Right hindlimb (tissue), 1 donor: ENCODE data around the gene LRRC27.

Experiments
- DNase-seq: peaks from one replicate; pipeline ENCODE4 v3.0.0-alpha.2; 2018

Gene LRRC27

GRCh38 chr10:132339276-132339675, 7.3 kb downstream of the LRRC27 start:
- no peak for DNase-seq

DNA sequence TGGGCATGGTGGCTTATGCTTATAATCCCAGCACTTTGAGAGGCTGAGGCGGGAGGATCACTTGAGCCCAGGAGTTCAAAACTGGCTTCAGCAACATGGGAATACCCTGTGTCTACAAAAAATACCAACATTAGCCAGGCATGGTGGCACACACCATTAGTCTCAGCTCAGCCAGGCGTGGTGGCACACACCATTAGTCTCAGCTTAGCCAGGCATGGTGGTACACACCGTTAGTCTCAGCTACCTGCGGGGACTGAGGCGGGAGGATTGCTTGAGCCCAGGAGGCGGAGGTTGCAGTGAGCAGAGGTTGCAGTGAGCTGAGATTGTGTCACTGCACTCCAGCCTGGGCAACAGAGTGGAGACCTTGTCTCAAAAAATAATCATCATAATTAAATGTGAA, 9.0 kb downstream of the LRRC27 start:
- DNase-seq, result no peak

- no peak for DNase-seq
Measured at GRCh38 chr10:132341781-132342180, 9.8 kb downstream of the LRRC27 start.

DNA sequence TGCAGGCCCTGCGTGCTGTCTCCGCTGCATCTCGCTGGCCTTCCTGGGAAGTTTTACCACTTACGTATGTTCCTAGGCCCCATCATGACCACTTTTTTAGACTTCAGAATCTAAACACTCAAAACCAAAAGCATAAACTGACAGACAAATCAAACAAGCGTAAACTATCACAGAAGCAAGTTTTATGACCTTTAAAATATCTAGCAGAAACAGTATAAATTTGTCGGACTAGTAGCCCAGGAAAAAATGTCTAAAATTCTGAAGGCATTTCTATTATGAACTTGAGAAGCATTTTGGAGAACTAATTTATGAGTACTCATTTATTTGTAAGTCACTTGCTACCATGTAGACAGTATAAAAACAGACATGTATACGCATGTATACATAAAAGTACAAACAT, 10.6 kb downstream of the LRRC27 start:
- no peak for DNase-seq

GRCh38 chr10:132344386-132344785, 12.4 kb downstream of the LRRC27 start:
- DNase-seq, result no peak

GRCh38 chr10:132345345-132345744, 13.4 kb downstream of the LRRC27 start:
- DNase-seq, result no peak

- no peak for DNase-seq
Measured at GRCh38 chr10:132346806-132347205, 14.8 kb downstream of the LRRC27 start.

DNA sequence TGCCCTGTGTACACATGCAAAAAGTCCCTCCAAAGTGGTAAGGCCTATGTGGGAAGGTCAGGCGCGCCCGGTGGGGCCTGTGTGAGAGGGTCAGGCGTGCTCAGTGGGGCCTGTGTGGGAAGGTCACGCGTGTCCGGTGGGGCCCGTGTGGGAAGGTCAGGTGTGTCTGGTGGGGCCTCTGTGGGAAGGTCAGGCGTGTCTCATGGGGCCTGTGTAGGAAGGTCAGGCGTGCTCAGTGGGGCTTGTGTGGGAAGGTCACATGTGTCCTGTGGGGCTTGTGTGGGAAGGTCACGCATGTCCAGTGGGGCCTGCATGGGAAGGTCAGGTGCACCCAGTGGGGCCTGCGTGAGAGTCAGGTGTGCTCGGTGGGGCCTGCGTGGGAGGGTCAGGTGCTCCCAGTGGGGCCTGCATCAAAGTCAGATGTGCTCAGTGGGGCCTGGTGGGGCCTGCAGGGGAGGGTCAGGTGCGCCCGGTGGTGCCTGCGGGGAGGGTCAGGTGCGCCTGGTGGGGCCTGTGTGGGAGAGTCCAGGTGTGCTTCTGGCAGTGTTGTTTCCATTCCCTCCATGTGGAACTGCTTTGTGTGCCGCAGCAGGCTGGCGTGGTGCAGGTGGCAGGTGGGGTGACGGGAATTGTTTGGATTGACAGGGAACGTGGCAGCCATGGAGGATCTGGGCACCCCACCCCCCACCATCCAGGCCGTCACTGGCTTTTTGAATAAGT, 15.4 kb downstream of the LRRC27 start:
- DNase-seq, result no peak

GRCh38 chr10:132347931-132348267, 15.9 kb downstream of the LRRC27 start:
- no peak for DNase-seq

DNA sequence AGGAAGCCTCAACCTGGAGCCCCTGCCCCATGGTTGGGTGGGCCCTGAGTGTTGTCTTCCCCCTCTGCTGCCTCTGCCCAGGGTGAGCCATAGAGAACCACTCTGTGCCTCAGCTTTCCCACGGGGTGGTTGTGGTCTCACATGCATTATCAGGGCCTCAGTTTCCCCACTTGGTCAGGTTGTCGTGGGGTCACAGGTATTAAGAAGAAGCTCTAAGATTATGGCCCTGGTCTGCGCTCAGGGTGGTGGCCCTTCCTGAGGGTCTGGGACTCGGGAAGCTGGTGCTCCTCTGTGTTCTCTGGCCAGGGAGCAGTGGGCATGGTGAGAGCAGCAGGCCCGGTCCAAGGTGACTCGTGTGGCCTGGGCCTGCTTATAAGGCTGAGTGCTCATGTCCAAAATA, 17.8 kb downstream of the LRRC27 start:
- no peak for DNase-seq

- no peak for DNase-seq
Measured at GRCh38 chr10:132350391-132350790, 18.4 kb downstream of the LRRC27 start.

- no peak for DNase-seq
Measured at GRCh38 chr10:132350946-132351345, 19.0 kb downstream of the LRRC27 start.

DNA sequence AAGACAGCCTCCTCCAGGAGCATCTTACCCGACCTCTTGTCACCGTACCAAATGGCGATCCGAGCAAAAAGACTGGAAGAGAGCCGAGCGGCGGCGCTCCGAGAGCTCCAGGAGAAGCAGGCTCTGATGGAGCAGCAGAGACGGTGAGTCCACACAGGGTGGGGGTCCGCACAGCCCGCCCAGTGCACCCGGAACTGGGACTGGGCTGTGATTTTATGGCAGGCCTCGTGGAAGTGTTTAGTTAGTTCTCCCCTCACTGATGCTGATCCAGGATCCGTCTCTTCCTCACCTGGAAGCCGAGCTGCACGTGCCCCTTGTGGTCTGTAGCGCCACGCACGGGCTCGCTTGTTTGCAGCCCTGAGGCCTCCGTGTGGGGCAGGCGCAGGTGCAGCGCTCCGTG, 19.6 kb downstream of the LRRC27 start:
- DNase-seq, result no peak

DNA sequence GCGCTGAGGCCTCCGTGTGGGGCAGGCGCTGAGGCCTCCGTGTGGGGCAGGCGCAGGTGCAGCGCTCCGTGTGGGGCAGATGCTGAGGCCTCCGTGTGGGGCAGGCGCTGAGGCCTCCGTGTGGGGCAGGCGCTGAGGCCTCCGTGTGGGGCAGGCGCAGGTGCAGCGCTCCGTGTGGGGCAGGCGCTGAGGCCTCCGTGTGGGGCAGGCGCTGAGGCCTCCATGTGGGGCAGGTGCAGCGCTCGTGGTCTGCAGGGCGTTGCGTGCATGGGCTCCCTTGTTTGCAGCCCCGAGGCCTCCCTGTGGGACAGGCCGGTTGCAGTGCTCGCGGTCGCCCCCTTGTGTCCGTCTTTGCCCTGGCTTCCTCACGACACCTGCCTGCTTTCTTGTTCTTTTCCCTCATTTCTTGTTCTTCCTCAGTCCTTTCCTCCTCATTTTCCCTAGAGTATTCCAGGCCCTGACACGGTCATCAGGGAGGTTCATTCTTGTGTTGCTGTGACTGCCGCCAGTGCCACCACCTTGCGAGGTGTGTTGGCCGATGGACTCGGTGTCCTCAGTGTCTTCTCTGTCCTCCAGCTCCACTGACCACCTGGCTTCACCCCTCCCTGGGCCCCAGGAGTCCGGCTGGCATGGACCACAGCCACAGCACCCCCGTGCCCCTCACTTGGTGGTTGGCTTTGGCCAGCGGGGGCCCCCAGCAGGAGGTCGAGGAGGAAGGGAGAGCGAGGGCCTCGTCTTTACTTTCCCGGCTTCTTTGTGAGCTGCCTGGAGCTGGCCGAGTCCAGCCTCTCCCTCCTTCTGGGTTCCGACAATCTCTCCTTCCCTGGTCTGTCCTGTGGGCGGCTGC, 20.7 kb downstream of the LRRC27 start:
- peak; percentile 52 for DNase-seq

DNA sequence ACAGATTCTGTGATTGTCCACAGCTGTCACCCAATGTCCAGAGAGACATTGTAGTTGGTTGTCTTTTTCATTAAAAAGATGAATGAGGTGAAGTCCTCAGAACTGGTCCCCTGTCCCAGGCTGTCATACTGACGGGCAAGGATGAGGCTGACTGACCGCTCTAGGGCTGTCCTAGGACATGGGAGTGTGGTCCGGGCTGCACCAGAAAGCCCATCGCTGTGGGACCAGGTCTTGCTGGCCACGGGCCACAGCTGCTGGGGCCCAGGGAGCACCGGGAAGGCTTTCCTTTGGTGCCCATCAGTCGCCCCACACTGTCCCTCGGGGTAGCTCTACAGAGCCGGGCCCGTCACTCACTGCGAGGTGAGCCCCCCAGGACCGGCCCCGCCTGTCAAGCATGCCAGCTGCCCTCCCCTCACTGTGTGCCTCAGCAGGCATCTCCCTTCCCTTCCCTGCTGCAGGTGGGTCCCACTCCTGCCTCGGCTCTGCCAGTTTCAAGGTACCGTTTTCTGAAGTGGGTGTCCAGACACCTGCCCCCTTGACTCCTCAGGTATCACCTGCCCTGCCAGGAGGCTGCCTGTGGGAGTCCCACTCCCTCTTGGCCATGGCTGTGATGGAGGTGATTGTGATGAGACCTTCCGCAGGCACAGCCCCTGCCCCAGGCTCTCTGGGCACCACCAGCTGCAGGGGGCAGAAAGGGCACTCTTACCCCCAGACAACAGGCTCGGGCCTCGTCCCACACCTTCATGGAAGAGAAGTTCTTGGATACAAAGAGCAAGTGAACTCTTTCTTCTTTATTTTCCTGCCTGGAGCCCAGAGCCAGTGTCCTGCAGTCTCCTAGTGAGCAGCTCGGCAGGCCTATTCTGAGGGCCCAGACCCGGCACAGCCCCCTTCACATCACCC, 21.7 kb downstream of the LRRC27 start:
- no peak for DNase-seq

DNA sequence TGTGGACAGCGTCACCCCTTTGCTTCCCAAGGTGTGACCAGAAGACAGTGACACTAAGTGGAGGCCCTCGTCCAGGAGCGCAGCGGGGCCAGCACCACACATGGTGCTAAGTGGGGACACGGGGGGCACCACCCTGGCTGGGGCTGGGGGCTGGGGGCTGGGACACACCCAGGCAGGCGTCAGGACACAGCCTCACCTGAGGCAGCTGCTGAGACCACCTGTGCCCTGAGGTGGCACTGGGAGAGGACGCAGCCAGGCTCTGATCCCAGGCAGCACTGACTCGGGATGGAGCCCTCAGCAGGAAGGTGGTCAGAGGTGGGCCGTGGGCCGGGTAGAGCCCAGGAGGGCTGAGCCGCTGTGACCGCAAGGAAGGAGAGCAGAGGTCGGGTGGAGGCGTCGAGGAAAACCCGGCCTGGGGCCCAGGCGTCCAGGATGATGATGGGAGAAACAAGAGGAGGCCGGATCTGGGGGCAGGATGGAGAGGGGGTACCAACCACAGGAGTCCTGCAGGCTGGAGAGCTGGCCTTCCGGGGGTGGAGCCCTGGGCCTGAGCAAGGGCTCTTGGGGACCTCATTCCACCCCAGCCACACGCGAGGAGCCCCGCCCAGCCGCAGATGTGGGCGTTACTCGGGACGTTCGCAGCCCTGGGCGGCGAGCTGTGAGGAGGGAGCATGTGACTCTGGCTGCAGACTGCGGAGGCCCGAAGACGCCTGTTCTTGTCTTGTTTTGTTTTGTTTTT, 22.5 kb downstream of the LRRC27 start:
- no peak for DNase-seq

- no peak for DNase-seq
Measured at GRCh38 chr10:132355297-132355696, 23.3 kb downstream of the LRRC27 start.

GRCh38 chr10:132355754-132356153, 23.8 kb downstream of the LRRC27 start:
- DNase-seq, result no peak

- DNase-seq, result no peak
Measured at GRCh38 chr10:132356621-132357195, 24.7 kb downstream of the LRRC27 start.

DNA sequence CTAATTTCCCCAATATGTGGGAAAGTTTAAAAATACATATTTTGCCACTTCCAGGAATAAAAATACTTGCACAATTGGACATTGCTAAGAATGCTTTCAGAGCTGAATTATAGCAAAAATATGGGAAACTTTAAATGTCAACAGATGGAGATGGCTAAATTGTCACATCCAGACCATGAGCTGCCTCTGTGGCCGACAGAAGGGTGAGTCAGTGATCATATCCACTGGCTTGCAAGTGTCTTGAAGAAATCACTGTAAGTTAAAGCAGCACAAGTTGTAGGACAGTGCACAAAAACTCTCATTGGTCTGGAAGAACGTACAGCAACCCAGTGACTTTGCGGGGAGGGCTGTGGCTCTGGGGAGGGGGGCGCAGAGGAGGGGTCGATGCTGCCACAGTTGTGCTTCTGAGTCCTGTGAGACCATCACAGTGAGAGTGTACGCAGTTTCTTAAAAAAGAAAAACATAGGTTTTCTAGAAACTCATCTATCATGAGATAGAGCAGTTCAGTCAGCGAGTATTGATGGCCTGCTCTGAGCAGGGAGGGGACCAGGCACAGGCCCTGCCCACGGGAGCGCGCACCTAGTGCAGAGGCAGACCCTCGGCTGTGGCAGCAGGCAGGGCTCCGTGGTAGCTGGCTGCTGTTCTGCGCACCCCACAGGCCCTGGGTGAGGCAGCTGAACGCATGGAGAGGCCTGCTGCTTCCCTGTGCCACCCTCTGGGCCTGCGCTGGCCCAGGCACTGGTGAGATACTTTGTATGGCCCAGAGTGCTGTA, 25.5 kb downstream of the LRRC27 start:
- no peak for DNase-seq

DNA sequence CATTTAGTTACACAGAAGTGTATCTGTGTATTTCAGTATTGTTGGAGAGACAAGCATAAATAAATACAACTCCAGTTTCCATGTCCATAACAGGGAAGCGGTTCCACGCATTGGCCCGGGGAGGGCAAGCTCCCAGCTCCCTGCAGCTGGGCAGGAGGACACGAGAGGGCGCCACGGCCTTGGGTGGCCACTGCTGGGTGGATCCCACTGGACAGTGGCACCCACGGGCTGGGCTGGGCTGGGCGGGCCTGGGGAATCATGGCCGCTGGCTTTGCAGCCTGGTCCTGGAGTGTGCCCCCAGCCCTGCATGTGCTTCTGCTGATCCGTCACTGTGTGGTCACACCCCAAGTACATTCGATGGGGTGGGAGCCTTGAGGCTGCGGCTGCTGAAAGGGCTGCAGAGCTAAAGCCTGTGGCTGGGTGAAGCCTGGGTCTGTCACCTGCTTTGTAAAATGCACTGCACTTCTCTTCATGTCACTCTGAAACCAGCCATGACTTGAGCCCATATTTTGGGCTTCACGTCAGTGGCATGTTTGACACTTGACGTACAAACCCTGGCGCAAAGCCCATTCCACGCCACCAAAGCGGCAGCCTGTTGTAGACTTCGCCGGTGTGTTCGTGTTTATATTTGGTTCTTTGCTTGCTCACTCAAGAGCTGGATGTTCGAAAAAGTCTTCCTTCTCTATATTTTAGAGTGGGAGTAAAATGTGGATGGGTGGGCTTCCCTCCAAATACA, 27.5 kb downstream of the LRRC27 start:
- DNase-seq, result no peak
